GM12865 (cell line): ENCODE results near the gene JOSD2.

Experiments used
- DNase-seq: peaks from one replicate; pipeline ENCODE4 v3.0.0; 2010; ENCODE audit warnings: low read depth
- H3K4me3 ChIP-seq: 2 replicates; pipeline ENCODE4 v1.5.1; 2011; ENCODE audit warnings: mild to moderate bottlenecking, low read depth, low read length, control low read depth
- TF ChIP-seq, protein P1 (sequence below): IDR thresholded peaks from 2 replicates; pipeline ENCODE4 v1.5.1; 2011; ENCODE audit warnings: low read length, control low read depth, low read depth, inconsistent platforms; ENCODE audit not compliant: insufficient read depth; ENCODE audit errors: missing control alignments

JOSD2 gene

DNA sequence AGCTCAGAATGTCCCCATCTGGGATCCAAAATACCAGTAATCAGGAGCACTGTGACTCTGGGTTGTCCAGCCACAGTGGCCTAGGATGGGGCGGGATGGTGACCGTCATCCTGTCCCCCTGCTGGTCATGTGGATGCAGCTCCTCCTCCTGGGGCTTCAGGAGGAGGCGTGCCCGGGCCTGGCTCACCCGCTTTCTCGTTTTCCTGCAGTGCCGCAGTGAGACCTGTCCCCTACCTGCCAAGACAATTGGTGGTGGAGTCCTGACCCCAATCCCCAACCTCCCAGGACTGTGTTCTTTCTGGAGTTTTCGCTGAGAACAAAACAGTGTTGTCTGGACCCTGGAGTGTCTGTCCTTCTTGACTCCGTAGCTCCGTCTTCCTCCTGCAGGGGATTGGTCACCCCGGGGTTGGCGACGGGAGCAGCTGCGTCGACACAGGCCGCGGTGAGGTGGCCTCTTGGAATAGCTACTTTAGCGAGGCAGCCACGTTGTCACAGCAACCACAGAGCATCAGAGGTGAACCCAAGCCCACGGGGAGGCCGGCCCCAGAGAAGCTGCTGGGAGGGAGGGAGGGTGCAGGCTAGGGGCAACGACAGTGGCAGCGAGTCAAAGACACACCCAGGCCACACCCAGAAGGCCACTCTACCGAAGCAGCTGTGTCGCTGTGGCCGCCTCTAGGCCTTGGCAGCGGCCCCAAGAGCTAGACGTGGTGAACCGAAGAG lies 44.8 kb downstream of the JOSD2 start:
- no peak for DNase-seq
- TF ChIP-seq, protein P1, sequence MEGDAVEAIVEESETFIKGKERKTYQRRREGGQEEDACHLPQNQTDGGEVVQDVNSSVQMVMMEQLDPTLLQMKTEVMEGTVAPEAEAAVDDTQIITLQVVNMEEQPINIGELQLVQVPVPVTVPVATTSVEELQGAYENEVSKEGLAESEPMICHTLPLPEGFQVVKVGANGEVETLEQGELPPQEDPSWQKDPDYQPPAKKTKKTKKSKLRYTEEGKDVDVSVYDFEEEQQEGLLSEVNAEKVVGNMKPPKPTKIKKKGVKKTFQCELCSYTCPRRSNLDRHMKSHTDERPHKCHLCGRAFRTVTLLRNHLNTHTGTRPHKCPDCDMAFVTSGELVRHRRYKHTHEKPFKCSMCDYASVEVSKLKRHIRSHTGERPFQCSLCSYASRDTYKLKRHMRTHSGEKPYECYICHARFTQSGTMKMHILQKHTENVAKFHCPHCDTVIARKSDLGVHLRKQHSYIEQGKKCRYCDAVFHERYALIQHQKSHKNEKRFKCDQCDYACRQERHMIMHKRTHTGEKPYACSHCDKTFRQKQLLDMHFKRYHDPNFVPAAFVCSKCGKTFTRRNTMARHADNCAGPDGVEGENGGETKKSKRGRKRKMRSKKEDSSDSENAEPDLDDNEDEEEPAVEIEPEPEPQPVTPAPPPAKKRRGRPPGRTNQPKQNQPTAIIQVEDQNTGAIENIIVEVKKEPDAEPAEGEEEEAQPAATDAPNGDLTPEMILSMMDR, result peak; percentile 16
- no peak overlapping the region for H3K4me3 ChIP-seq

DNA sequence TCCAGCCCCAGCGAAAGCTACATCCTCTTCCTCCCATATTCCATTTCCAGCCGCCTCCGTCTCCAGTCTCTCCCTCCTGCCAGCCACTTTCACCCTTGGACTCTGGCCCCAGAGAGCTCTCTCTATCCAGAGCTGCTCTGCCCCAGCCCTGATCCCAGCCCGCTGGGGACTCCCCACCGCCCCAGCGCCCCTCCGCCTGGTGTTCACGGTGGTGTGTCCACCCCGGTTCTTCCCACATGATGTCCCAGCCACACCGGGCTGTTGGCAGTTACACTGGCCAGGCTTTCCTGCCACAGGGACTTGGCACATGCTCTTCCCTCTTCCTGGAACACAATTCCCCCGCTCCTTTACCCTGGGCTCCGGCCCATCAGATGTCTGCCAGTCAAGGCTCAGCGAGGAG lies 46.0 kb downstream of the JOSD2 start:
- DNase-seq, result no peak
- TF ChIP-seq, protein P1, result no peak
- no peak overlapping the region for H3K4me3 ChIP-seq

DNA sequence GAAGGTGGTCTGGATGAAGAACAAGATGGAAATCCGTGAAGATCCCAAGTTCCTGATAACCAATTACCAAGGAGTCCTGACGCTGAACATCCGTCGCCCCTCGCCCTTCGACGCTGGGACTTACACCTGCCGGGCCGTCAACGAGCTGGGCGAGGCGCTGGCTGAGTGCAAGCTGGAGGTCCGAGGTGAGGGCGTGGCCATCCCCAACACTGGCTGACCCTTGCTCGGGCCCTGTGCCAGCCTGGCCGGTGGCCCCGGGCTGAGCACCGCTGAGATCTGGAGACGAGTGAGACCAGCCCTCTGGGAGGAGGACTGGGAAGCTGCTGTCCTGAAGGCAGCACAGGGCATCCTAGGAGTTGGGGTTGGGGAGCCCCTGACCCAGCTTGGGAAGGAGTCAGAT lies 46.6 kb downstream of the JOSD2 start:
- no peak overlapping the region for H3K4me3 ChIP-seq
- no peak for DNase-seq
- TF ChIP-seq, protein P1, result no peak

DNA sequence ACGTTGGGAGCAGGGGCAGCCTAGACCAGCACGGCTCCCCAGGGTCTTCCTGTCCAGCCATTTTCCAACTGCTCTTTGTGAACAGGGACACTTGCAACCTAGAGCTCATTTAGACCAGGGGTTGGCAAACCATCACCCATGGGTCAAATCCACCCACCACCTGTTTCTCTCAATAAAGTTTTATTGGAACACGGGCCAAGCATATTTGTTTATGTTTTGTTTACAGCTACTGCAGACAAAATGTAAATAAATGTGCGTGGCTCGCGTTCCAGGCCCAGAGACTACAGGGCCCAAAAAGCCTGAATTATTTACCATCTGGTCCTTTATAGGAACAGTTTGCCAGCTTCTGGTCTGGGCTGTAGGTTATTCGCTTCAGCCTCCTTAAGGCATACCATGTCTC lies 48.0 kb downstream of the JOSD2 start:
- TF ChIP-seq, protein P1, result no peak
- no peak overlapping the region for H3K4me3 ChIP-seq
- DNase-seq, result no peak

DNA sequence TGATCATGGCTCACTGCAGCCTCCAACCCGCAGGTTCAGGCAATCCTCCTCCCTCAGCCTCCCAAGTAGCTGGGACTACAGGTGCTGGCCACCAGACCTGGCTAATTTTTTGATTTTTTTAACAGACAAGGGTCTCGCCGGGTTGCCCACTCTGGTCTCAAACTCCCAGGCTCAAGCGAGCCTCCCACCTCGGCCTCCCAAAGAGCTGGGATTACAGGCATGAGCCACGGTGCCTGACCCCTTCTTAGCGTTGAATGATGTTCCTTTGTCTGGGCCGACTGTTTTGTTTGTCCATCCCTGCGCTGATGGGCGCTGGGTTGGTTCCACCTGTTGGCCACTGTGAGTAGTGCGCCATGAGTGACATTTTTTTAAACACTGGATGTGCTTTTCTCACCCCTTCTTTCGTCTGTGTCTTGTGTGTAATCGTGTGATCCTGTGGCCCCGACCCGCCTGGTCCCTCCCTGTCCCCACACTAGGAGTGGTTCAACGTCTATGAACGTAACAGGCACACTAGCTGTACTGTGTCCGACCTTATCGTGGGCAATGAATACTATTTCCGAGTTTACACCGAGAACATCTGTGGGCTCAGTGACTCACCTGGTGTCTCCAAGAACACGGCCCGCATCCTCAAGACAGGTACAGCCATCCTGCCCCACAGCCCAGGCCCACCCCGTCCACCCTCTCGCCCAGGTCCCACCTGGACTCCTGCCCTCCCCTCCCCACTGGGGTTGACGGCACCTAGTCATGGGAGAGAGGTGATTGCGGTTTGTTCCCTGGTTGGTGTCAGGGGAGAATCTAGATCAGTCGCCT lies 49.7 kb downstream of the JOSD2 start:
- H3K4me3 ChIP-seq, result no peak overlapping the region
- peak; percentile 89 for DNase-seq
- TF ChIP-seq, protein P1, result peak; percentile 89

DNA sequence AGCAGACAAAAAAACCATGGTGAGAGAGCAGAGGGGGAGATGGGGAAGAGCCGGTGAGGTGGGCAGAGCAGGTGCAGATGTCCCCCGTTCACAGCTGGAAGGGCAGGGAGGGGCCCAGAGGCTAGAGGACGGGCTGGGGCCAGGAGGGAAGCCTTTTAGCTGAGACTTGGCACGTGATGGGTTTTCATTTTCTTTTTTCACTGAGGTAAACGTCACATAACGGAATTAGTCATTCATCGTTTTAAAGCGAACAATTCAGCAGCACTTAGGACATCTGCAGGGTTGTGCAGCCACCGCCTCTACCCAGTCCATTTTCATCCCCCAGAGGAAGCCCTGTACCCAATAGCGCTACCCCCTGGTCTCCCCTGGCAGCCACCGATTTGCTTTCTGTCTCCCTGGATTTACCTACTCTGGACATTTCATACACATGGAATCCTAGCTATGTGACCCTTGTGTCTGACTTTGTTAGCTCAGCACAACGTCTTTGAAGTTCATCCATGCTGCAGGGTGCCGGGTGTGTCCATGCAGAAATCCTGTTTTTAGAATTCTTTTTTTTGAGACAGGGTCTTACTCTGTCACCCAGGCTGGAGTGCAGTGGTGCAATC lies 50.7 kb downstream of the JOSD2 start:
- TF ChIP-seq, protein P1, result peak; percentile 29
- peak overlapping the region; percentile 43 for H3K4me3 ChIP-seq
- DNase-seq, result peak; percentile 91
